ENCODE measurements around the gene ATOSB.

- TF ChIP-seq POLR2A (IDR thresholded peaks at IDR 0.05) = no peak
- TF ChIP-seq, protein P1, sequence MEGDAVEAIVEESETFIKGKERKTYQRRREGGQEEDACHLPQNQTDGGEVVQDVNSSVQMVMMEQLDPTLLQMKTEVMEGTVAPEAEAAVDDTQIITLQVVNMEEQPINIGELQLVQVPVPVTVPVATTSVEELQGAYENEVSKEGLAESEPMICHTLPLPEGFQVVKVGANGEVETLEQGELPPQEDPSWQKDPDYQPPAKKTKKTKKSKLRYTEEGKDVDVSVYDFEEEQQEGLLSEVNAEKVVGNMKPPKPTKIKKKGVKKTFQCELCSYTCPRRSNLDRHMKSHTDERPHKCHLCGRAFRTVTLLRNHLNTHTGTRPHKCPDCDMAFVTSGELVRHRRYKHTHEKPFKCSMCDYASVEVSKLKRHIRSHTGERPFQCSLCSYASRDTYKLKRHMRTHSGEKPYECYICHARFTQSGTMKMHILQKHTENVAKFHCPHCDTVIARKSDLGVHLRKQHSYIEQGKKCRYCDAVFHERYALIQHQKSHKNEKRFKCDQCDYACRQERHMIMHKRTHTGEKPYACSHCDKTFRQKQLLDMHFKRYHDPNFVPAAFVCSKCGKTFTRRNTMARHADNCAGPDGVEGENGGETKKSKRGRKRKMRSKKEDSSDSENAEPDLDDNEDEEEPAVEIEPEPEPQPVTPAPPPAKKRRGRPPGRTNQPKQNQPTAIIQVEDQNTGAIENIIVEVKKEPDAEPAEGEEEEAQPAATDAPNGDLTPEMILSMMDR (IDR thresholded peaks at IDR 0.05) = peak; percentile 90 to 98 (median 96)
Observed at GRCh38 chr9:35116898-35117551, 1.4 kb upstream of the ATOSB start.

All from right lobe of liver (tissue), 4 donors.